ENCODE measurements around the gene LAPTM5.

DNA sequence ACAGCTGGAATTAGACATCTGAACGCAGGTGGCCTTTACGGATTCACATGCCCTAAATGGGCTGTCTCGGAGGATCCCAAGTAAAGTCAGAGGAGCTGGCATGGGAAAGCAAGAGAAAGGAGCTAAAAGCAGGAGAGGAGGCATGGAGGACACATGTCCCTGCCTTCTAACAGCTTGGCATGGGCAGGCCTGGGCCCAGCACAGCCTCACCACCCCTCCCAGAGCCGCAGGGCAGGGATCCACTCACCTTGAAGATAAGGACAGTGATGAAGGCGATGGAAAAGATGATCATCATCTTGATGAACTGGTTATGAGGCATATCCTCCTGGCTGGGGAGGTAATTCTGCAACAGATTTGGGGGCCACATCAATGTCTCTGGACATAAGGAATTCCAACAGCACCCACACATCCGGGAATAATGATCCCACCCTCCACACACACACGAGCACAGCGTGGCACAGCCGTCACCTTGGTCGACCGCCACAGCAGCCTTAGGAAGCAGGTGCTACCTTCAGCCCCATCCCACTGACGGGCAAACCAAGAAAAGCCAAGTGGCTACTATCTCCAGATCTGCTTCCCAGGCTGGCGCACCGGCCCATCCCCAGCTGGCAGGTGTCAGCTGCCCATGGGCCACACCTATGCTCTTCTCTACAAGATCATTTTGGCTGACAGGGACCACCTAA lies 20.1 kb downstream of the LAPTM5 start:
- TF ChIP-seq, protein P1, sequence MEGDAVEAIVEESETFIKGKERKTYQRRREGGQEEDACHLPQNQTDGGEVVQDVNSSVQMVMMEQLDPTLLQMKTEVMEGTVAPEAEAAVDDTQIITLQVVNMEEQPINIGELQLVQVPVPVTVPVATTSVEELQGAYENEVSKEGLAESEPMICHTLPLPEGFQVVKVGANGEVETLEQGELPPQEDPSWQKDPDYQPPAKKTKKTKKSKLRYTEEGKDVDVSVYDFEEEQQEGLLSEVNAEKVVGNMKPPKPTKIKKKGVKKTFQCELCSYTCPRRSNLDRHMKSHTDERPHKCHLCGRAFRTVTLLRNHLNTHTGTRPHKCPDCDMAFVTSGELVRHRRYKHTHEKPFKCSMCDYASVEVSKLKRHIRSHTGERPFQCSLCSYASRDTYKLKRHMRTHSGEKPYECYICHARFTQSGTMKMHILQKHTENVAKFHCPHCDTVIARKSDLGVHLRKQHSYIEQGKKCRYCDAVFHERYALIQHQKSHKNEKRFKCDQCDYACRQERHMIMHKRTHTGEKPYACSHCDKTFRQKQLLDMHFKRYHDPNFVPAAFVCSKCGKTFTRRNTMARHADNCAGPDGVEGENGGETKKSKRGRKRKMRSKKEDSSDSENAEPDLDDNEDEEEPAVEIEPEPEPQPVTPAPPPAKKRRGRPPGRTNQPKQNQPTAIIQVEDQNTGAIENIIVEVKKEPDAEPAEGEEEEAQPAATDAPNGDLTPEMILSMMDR (CRISPR knock-in tag; IDR thresholded peaks at IDR 0.05): no peak
- TF ChIP-seq RAD21 (CRISPR knock-in tag; IDR thresholded peaks at IDR 0.05) (no peak), ZNF18 (CRISPR knock-in tag; IDR thresholded peaks at IDR 0.05; ENCODE audit: insufficient replicate concordance) (no peak), ZKSCAN8 (CRISPR knock-in tag; IDR thresholded peaks at IDR 0.05; ENCODE audit: borderline replicate concordance) (no peak), ZSCAN21 (CRISPR knock-in tag; IDR thresholded peaks at IDR 0.05; ENCODE audit: borderline replicate concordance) (no peak)

Measured in HepG2 (cell line).